ENCODE measurements around the gene SFTPA1.
"Not testable (repeated sequence)": the region's sequence is repeated elsewhere in the genome, so short reads cannot be mapped to it uniquely, and the experiment has no call there.

Gene SFTPA1

DNA sequence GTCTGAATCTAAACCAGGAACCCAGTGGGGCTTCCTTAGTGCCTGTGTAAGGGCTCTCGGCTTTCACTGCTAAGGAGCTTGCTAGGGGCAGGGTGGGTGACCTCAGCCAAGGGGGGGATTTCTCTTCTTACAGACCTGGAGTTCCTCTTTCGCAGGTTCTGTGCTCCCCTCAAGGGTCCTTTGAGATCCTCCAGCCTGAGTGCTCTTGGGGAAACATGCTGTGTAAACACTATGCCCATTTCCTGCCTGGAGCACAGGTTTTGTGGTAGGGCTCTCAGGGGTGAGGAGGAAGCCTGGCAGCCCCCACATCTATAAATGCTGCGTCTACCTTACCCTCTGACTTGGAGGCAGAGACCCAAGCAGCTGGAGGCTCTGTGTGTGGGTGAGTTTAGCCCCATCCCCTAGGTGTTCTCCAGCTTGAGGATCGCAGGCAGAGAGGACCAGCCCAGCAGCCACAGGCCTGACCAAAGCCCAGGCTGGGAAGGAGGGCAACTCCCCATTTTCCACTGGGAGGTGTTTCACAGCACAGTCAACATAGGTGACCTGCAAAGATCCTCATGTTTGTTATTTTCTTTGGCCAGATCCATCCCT is at the start of gene SFTPA1:
TSS of gene SFTPA1 (plus strand) at position 339 of the 591 bp plus-strand sequence. CDS start 887 bp downstream, outside the sequence.
- no peak for DNase-seq

DNA sequence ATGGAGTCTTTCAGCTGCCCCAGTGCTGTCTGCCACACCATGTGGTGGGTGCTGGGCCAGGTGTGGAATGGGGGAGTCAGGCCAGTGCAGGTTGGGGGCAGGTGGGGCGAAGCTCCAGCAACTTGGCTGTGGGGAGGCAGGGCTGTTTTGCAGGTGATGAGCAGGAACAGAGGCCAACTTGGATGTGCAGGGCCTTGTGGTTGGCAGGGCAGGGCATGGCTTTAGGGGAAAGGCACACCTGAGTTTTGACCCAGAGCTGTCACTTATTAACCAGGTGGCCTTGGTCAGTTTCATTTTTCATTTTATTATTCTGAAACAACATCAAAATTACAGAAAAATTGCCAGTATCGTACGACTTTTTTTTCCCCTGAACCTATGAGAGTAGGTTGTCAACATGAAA is 49.5 kb upstream of the SFTPA1 start:
- no peak for DNase-seq

DNA sequence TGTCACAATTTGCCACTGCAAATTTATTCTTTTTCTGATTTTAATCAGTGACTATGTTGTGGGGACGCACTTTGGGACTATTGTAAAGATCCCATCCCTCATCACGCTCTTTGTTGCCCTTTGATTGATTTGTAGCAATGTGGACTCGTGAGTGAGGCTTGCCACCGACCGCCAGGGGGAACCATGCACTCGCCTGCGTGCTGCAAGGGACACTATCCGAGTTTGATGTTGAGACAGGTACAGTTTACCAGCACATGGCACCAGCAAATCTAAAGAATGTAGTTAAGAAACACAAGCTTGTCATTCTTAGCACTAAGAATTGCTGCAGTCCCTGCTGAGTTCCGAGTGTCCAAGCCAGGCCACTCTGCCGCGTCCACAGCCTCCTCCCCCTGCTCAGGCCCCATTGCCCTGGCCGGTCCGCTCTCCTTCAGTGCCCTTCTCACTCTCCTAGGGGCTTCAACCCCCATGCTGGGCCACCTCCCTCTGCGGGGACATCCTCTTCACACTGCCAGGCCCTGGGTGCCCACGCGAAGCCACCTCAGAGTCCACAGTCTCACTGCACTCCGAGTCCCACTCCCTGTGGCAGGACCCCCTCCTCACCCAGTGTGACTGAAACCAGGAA is 48.5 kb upstream of the SFTPA1 start:
- peak; percentile 15 for DNase-seq

DNA sequence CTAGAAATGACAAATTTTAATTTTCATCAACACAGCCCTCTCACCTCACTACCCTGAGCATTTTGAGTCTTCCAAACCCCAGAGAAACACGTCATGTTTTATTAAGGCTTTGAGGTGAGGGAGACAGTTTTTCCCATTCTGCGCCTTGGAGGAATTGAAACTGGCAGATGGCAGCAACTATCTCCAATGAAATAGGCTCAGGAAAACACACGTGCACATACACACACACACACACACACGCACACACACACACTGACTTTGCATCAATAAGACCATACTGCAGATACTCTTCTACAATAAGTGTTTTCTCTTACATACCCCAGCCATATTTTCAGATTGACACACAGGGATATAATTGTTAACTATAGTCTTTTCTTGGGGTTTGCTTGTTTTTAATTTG is 47.3 kb upstream of the SFTPA1 start:
- no peak for DNase-seq

DNA sequence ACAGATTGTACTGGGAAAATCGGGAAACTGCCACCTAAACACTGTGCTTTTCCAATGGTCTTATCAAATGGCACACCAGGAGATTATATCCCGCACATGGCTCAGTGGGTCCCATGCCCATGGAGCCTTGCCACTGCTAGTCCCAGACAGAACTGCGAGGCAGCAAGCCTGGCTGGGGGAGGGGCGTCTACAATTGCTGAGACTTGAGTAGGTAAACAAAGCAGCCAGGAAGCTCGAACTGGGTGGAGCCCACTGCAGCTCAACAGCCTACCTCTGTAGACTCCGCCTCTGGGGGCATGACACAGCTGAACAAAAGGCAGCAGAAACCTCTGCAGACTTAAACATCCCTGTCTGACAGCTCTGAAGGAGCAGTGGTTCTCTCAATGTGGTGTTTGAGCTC is 40.1 kb upstream of the SFTPA1 start:
- not testable (repeated sequence) for DNase-seq

DNA sequence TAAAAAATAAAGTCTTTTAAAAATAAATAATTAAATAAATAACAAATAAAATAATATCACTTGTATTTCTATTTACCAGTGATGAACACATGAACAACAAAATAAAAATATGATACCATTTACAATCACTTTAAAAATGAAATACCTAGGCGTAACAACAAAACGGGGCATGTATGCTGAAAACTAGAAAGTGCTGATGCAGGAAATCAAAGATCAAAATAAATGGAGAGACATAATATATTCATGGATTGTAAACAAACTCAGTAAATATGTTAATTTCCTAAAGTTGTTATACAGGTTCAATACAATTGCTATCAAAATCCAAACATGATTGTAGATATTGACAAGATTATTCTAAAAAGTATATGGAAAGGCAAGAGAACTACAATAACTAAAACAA is 31.4 kb upstream of the SFTPA1 start:
- no peak for DNase-seq

DNA sequence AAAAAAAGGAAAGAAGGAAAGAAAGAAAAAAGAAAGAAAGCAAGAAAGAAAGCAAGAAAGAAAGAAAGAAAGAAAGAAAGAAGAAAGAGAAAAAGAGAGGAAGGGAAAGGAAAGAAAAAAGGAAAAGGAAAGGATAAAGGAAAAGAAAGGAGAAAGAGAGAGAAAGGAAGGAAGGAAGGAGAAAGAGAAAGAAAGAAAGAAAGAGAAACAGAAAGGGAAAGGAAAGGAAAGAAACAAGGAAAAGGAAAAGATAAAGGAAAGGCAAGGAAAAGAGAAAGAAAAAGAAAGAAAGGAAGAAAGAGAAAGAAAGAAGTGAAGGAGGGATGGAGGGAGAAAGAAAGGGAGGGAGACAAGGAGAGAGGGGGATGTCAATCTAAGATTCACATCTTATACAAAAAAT is 29.7 kb upstream of the SFTPA1 start:
- DNase-seq, result no peak

DNA sequence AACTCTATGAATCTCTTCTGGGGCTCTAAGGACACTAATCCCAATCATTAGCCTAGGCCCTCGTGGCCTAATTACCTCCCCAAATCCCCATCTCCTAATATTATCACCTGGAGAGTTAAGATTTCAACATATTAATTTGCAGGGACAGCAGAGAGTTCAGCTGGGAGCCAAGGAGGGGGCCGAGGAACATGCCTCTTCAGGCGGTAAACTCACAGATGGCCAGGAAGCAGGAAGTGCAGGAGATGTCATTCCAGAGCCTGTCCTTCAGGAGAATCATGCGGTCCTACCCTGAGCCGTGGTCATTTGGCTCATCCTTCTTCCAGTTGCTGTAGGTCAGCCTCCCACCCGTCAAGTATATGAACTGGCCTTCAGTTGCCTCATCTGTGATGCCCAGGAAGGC is 28.6 kb upstream of the SFTPA1 start:
- DNase-seq, result no peak

DNA sequence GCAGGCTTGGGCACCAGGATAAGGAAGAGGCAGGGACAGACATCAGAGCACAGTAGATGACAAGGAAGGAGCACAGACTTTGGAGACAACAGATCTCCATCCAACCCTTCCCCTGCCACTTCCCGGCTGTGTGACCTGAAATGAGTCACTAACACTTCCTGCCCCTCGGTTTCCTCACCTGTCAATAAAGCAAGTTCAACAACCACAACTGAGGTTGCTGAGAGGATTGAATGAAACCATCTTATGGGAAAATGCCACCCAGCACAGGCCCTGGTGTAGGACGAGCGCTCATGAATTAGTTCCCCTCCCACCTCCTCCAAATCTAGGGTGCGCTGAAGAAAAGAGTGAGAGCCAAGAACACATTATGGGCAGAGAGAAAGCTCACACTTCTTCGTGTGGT is 27.8 kb upstream of the SFTPA1 start:
- DNase-seq, result not testable (repeated sequence)

DNA sequence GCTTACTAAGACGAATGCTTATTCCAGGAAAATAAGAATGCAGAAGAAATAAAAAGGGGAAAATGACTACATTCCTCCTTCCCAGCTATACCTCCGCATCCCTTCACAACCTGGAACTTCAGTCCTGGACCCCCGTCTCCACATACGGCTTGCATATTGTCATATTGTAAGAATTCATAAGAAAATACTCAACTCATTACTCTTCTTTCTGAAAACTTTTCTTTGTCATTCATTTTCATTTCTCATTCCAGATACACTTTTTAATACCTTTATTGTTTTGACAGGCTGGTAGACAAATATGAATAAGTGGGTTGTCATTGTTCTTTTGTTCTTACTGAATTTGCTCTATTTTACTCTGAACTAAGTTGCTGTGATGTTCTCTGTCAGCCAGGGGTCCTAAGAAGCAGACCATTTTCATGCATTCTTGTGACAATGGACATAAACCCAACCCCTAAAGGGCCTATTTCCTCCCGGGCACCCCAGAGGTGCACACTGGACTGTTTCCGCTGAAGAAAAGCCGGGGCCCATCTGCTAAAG is 27.2 kb upstream of the SFTPA1 start:
- DNase-seq, result no peak

DNA sequence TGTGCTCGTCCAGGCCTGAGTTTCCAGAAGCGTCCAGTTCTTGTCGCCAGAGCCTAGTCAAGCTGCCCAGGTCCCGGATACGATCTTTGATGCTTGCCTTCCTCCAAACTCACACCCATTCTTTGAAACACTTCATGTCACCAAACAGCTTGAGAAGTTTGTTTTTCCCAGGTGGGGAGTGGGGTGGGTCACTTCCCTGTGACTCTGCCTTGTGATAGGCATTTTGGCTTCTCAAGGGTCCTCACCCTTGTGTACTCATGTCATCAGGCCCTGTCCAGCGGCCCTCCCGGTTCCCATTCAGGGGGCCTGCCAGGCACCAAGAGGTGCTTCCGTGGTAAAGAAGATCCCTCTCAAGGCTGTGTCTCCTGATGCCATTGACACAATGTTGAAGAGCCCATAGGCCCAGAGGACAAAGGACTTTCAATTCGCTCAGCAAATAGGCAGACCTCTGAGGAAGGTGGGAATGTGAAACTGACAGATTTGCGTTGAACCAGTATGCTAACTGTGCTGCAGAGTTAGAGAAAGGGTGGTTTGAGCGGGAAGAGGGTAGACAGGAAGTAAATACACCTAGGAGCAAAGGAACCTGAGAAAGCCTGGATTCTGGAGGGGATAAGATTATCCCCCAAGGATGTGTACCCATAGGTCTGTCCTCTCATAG is 24.7 kb upstream of the SFTPA1 start:
- DNase-seq, result no peak

DNA sequence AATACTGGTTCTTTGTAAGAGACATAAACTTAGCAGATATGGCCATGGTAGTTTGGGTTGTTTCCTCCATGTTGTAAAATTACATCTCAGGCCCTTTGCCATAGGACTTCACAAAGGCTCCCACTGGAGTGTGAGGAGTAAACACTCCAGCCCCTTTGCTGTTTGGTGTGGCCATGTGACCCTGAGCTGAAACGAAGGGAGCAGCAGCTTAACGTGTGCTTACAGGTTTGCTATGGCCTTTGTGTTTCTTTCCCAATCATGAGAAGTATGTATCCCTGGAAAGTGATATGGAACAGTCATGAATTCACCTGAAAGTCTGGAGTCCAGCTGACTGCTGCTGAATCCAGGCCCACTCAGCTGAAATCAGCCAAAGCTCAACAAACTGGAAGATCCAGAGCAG is 23.8 kb upstream of the SFTPA1 start:
- no peak for DNase-seq

DNA sequence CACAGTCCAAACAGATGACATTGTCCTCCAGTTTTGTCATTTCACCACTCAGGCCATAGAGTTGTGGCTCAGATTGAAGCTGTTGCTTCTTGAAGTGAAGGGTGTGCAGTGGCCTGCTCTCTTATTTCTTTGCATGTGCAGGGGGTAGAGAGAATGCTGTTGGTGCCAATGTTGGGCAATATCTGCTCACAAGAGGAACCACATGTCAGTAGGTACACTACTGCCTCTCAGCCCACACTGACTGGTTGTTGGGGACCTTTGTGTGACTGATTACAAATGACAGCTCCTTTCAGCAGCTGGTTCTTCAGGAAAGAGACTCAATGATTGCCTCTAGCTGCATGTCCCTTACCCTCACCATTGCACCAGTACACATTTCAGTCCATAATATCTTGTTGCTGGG is 21.9 kb upstream of the SFTPA1 start:
- no peak for DNase-seq

DNA sequence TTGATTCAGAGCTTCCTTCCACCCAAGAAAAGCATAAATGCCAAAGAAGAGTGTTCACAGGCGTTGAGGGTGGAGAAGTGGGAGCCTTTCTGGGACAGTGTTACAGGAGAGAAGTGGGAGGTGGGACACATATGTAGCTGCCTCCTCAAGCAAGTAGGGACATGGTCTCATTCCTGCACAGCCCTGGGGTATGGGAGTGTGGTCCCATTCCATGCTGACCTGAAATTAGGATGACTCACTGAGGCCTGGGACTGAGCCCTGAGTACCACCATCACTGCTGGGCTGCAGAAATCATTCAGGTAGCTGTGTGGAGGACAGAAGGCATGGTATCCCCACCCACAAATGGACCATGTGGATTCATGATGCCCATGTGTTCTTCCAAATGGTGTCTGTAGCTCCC is 17.4 kb upstream of the SFTPA1 start:
- DNase-seq, result no peak

DNA sequence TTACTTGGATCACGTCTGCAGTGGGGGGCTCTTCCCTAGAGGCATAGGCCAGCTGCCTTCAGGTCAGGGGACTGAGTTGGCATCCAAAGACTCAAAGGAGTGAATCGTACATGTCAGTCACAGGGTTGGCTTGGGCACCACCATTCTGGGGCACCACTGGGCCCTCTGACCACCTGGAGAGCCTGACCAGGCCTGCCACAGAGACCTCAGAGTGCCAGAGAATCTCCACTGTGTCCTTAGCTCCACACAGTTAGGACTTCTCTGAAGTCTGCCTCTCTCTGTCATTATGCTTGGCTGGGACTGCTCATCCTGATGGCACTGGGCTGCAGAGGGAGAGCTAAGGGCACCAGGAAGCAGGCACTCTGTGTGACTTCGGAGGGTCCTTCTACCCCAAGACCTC is 16.2 kb upstream of the SFTPA1 start:
- not testable (repeated sequence) for DNase-seq

DNA sequence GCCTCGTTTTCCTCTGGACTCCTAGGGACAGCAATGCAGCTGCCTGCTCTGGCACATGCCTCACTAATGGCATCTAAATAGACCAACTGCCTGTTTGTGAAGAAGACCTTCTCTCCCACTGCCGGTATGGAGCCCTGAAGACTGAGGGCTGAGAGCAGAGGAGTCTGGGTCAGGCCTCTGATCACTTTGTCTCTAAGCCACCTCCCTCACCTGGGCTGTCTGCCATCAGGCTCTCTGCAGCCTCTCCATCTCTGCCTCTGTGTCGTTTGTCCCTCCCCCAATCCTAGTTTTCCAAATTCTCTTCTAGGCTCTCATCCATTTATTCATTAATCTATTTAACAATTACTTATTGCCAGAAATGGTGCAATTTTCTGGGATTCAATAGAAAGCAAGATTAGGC is 15.2 kb upstream of the SFTPA1 start:
- DNase-seq, result no peak

DNA sequence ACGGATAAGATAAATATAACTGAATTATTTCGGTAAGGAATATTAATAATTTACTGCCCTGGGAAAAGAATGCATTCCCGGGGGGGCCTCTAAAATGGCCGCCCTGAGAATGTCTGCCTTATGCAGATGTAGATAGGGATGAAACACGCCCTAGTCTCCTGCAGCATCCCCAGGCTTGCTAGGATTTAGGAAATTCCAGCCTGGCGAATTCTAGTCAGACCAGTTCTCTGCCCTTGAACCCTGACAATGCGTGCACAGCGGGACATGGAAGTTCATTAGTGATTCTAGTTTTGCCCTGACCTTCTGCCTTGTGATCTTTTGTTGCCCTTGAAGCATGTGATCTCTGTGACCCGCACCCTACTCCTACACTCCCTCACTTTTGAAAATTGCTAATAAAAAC is 11.1 kb upstream of the SFTPA1 start:
- not testable (repeated sequence) for DNase-seq

DNA sequence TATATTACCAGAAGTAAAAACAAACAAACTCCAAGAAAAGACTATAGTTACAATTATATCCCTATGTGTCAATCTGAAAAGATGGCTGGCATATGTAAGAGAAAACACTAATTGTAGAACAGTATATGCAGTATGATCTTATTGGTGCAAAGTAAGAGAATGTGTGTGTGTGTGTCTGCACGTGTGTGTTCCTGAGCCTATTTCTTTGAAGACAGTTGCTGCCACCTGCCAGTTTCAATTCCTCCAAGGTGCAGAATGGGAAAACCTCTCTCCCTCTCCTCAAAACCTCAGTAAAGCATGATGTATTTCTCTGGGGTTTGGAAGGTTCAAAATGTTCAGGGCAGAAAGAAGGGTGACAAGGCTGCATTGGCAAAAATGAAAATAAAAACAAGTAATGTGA is 8.8 kb upstream of the SFTPA1 start:
- DNase-seq, result no peak

DNA sequence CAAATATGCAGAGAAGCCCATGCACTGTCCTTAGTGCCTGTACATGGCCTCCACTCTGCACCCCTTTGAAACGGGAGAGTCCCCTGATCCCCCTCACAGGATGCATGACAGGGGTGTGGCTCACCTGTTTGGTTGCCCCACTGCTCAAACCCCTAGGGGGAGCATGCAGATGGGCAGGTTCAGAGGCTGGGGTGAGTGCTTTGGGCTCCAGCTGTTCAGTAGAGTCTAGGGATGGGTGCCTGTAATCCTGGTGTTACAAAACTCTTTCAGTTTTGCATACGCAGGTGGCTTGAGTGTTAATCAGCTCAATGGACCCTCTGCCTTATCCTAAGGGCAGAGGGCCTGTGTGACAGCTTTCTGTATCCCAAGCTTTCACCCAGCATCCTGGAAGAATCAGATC is 7.8 kb upstream of the SFTPA1 start:
- DNase-seq, result no peak

DNA sequence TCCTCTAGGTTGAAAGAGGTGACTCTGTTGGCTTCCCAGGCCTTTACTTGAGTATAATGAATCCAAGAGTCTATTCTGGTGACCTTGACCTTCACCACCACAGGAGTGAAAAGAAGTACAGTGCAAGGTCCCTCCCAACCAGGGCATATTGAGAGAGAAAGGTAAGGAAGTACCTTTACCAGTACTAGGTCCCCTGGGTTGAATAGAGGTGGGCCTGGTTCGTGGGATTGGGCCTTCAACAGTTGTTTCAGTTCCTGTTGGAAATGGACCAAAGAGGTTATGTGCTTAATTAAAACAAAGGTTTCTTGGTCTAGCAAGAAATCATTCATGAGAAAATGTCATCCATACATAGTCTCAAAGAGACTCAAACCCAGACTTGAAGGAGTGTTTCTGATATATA is 6.4 kb upstream of the SFTPA1 start:
- no peak for DNase-seq

DNA sequence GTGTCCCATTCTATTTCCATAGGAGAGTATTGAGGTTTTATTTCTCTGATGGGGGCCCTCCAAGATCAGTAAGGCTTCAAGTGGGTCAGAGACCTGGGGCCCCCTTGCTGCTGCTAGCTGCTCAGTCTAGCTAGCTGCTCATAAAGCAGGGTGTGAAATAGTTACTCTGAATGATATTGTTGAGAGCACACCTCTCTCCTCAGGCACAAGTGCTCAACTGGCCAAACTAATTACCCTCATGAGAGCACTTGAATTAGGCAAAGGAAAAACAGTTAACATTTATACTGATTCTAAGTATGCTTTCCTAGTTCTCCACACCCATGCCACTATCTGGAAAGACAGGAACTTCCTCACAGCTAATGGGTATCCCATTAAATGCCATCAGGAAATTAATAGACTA is 5.4 kb upstream of the SFTPA1 start:
- no peak for DNase-seq

DNA sequence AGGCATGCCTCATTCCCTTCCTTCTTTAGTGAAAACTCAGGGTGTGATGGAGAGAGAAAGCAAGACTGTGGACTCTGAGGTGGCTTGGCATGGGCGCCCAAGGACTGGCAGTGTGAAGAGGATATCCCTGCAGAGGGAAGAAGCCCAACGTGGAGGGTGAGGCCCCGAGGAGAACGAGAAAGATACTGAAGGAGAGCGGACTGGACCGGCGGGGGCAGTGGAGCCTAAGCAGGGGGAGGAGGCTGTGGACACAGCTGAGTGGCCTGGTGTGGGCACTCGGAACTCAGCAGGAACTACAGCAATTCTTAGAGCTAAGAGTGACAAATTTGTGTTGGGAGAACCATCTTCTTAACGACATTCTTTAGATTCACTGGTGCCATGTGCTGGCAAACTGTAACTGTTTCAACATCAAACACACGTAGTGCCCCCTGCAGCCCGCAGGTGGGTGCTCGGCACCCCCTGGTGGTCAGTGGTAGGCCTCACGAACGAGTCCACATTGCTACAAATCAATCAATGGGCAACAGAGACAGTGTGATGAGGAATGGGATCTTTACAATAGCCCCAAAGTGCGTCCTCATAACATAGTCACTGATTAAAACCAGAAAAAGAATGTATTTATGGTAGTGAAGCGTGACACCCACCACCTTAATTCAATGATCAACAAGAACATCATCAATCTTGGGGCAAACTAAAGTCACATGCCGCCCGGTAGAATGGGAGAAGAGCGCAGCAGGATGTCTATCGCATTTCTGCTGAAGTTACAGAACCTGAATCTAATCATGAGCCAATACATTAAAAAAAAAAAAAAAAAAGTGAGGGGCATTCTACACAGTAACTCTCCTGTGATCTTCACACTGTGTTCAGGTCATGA is 2.0 kb upstream of the SFTPA1 start:
- no peak for DNase-seq

DNA sequence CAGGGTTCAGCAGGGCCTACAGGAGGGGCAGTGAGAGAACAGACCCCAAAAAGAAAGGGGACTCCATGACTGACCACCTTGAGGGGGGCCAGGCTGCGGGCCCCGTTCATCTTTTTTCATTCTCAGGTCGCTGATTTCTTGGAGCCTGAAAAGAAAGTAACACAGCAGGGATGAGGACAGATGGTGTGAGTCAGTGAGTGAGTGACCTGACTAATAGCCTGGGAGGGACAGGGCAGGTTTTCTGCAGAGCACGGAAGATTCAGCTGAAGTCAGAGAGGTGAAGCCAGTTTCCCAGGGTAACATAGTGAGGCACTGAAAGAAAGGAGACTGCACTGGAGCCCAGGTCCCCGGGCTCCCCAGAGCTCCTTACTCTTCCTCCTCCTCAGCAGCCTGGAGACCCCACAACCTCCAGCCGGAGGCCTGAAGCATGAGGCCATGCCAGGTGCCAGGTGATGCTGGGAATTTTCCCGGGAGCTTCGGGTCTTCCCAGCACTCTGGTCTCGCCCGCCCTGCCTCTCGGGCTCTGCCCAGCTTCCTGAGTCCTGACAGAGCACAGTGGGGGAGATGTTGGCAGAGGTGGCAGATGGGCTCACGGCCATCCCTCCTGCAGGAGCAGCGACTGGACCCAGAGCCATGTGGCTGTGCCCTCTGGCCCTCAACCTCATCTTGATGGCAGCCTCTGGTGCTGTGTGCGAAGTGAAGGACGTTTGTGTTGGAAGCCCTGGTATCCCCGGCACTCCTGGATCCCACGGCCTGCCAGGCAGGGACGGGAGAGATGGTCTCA is 646 bp downstream of the SFTPA1 start:
- DNase-seq, result peak; percentile 3
